HEK293 (cell line): ENCODE results near the gene SHISA5.

Experiments
- HOXA7 ChIP-seq: sonication (generic); formaldehyde crosslinking; IDR thresholded peaks from 2 replicates; pipeline ENCODE4 v1.8.1; 2022; ENCODE audit warnings: missing genetic modification reagents, borderline replicate concordance
- OSR2 ChIP-seq: fragments of 450-650 bp; formaldehyde crosslinking; IDR thresholded peaks from 2 replicates; pipeline ENCODE4 v1.5.1; 2016; ENCODE audit warnings: missing biosample characterization, missing genetic modification characterization
- ZBTB21 ChIP-seq: fragments of 450-650 bp; formaldehyde crosslinking; IDR thresholded peaks from 2 replicates; pipeline ENCODE4 v1.5.1; 2017; ENCODE audit warnings: missing biosample characterization, missing genetic modification characterization
- ZNF121 ChIP-seq: fragments of 450-650 bp; formaldehyde crosslinking; IDR thresholded peaks from 2 replicates; pipeline ENCODE4 v1.5.1; 2016; ENCODE audit warnings: missing biosample characterization, missing genetic modification characterization
- ZNF521 ChIP-seq: fragments of 450-650 bp; formaldehyde crosslinking; IDR thresholded peaks from 2 replicates; pipeline ENCODE4 v1.5.1; 2017; ENCODE audit warnings: missing biosample characterization, mild to moderate bottlenecking, missing genetic modification characterization
- TF ChIP-seq, protein P1 (sequence below): fragments of 450-650 bp; formaldehyde crosslinking; IDR thresholded peaks from 2 replicates; pipeline ENCODE4 v1.5.1; 2016; ENCODE audit warnings: missing biosample characterization, missing genetic modification characterization
- TF ChIP-seq, protein P2 (sequence below): fragments of 450-650 bp; formaldehyde crosslinking; IDR thresholded peaks from 2 replicates; pipeline ENCODE4 v1.5.1; 2016; ENCODE audit warnings: missing biosample characterization, missing genetic modification characterization

DNA sequence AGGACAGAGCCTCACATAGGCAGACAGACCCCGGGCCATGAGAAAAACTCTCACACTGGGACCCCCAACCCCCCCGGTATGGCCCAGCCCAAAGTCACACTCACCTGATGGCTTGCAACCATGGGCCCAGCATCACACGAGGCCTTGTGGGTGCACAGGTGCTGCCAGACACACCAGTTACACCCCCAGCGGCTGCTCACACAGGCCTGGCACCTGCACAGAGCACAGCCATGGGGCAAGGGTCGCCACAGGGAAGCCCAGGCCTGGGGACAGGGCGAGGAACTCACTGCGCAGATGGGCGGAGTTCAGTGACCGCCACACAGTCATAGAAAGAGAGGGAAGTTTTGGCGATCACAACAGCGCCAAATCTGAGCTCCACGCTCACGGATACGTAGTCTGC, 83.4 kb downstream of the SHISA5 start:
- TF ChIP-seq, protein P1, sequence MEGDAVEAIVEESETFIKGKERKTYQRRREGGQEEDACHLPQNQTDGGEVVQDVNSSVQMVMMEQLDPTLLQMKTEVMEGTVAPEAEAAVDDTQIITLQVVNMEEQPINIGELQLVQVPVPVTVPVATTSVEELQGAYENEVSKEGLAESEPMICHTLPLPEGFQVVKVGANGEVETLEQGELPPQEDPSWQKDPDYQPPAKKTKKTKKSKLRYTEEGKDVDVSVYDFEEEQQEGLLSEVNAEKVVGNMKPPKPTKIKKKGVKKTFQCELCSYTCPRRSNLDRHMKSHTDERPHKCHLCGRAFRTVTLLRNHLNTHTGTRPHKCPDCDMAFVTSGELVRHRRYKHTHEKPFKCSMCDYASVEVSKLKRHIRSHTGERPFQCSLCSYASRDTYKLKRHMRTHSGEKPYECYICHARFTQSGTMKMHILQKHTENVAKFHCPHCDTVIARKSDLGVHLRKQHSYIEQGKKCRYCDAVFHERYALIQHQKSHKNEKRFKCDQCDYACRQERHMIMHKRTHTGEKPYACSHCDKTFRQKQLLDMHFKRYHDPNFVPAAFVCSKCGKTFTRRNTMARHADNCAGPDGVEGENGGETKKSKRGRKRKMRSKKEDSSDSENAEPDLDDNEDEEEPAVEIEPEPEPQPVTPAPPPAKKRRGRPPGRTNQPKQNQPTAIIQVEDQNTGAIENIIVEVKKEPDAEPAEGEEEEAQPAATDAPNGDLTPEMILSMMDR = no peak
- TF ChIP-seq ZBTB21 = no peak
- no peak for TF ChIP-seq HOXA7 (CRISPR knock-in tag)
- TF ChIP-seq, protein P2, sequence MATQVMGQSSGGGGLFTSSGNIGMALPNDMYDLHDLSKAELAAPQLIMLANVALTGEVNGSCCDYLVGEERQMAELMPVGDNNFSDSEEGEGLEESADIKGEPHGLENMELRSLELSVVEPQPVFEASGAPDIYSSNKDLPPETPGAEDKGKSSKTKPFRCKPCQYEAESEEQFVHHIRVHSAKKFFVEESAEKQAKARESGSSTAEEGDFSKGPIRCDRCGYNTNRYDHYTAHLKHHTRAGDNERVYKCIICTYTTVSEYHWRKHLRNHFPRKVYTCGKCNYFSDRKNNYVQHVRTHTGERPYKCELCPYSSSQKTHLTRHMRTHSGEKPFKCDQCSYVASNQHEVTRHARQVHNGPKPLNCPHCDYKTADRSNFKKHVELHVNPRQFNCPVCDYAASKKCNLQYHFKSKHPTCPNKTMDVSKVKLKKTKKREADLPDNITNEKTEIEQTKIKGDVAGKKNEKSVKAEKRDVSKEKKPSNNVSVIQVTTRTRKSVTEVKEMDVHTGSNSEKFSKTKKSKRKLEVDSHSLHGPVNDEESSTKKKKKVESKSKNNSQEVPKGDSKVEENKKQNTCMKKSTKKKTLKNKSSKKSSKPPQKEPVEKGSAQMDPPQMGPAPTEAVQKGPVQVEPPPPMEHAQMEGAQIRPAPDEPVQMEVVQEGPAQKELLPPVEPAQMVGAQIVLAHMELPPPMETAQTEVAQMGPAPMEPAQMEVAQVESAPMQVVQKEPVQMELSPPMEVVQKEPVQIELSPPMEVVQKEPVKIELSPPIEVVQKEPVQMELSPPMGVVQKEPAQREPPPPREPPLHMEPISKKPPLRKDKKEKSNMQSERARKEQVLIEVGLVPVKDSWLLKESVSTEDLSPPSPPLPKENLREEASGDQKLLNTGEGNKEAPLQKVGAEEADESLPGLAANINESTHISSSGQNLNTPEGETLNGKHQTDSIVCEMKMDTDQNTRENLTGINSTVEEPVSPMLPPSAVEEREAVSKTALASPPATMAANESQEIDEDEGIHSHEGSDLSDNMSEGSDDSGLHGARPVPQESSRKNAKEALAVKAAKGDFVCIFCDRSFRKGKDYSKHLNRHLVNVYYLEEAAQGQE (tag by site-specific recombination) = no peak
- TF ChIP-seq ZNF121 (tag by site-specific recombination) = no peak
- TF ChIP-seq ZNF521 (tag by site-specific recombination) = no peak
- no peak for TF ChIP-seq OSR2
